HG03469 (cell line): ENCODE data around the gene RAB1A.
A peak's percentile ranks its signal among the peaks of the same experiment; 100 is the strongest.

Source experiments
- ATAC-seq: cut with Tn5 transposase; IDR thresholded peaks from one replicate; pipeline ENCODE4 v1.9.1; 2021; ENCODE audit warnings: mild to moderate bottlenecking, moderate library complexity, moderate number of reproducible peaks; ENCODE audit not compliant: unreplicated experiment

The RAB1A gene

GRCh38 chr2:65097844-65098243 lies 32.1 kb downstream of the RAB1A start:
- no peak for ATAC-seq

GRCh38 chr2:65096948-65097347 lies 33.0 kb downstream of the RAB1A start:
- no peak for ATAC-seq

- no peak for ATAC-seq
Measured at GRCh38 chr2:65093211-65093610, 36.7 kb downstream of the RAB1A start.

GRCh38 chr2:65092791-65093190 lies 37.1 kb downstream of the RAB1A start:
- ATAC-seq, result no peak

GRCh38 chr2:65085148-65085547 lies 44.8 kb downstream of the RAB1A start:
- no peak for ATAC-seq

GRCh38 chr2:65081232-65081685 lies 48.6 kb downstream of the RAB1A start:
- ATAC-seq, result no peak

GRCh38 chr2:65079017-65079416 lies 50.9 kb downstream of the RAB1A start:
- ATAC-seq, result no peak

- no peak for ATAC-seq
Measured at GRCh38 chr2:65077898-65078297, 52.0 kb downstream of the RAB1A start.

GRCh38 chr2:65076345-65076710 lies 53.6 kb downstream of the RAB1A start:
- no peak for ATAC-seq

- no peak for ATAC-seq
Measured at GRCh38 chr2:65075605-65076344, 54.1 kb downstream of the RAB1A start.

- ATAC-seq, result no peak
Measured at GRCh38 chr2:65075176-65075575, 54.7 kb downstream of the RAB1A start.

GRCh38 chr2:65073879-65074565 lies 55.9 kb downstream of the RAB1A start:
- no peak for ATAC-seq

- ATAC-seq, result no peak
Measured at GRCh38 chr2:65072181-65072970, 57.5 kb downstream of the RAB1A start.

- no peak for ATAC-seq
Measured at GRCh38 chr2:65071499-65072180, 58.3 kb downstream of the RAB1A start.

GRCh38 chr2:65070856-65071255 lies 59.0 kb downstream of the RAB1A start:
- no peak for ATAC-seq

GRCh38 chr2:65070172-65070830 lies 59.6 kb downstream of the RAB1A start:
- no peak for ATAC-seq

GRCh38 chr2:65069439-65069824 lies 60.5 kb downstream of the RAB1A start:
- no peak for ATAC-seq

- ATAC-seq, result no peak
Measured at GRCh38 chr2:65067806-65068553, 61.9 kb downstream of the RAB1A start.

- peak; percentile 53 for ATAC-seq
Measured at GRCh38 chr2:65064728-65065552, 65.0 kb downstream of the RAB1A start.
